ENCODE results near the gene TEAD4.

The TEAD4 gene

DNA sequence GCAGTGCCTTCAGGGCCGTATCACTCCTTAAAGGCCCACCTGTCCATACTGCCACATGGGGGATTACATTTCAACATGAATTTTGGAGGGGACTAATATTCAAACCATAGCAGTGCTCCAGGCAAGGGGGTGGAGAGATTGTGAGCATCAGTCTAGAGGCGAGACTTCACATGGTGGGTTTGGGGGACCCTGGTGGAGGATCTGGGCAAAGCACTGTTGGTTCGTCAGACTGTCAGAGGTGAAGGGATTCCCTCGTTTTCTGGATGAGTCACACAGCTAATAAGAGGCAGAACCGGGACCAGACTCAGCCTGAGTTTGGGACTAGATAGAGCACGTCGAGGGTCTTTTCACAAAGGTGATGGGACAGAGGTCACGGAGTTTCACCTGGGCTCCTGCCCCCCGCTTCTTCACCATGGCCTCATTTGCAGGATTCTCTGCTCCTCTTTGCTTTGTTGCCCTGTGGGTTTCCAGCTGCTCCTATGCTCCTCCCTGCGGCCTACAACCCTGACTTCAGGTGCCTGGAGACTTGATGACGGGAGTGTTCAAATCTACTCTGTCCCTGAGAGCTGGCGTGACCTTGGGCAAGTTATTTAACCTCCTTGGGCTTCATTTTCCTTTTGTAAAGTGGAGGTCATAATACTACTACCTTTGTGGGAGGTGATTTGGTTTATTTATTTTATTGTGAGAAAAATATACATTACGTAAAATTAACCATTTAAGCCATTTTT lies 41.5 kb downstream of the TEAD4 start:
- DNase-seq, result no peak

DNA sequence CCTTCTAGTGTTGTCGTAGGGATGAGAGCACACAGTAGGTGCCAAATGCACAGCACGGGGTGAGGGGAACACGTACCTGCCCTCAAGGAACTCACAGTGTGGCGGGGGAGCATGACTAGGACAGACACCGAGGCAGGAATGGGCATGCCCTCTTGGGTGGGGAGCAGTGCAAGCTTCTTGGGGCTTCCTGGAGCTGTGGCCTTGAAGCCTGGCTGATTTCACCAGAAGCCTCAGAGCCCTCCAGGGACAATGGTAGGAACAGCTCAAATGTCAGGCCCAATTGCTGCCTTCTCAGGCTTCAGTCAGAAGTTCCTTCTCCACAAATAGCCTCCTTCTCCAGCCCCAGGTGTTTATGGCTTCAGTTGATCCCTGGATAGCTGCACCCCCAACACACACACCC lies 43.4 kb downstream of the TEAD4 start:
- no peak for DNase-seq

DNA sequence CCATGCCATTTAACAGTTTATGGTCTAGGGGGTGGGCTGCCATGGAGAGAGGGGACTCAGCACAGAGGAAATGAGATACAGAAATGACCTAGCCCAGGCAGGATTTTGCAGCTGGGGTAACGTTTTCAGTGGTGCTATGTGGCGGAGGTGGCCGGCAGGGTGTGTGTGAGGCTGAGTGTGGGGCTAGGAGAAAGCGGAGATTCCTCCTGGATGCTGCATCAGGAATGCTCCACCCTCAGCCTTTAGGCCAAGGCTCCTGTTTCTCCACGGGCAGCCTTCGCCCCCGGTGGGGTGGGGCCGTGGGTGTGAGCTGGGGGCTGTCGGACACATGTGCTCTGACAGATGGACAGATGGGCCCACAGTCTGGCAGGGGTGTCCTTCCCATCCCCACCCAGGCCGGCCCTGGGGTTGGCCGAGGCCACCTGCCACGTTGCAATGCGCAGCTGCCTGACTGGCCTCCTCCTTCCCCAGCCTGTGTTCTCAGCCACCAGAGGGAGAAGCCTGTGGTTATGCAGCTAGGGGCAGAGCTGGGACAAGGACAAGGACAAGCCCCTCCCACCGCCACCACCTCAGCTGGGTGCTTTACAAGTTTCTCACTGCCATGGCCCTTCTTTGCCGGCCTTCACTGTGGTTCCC lies 44.3 kb downstream of the TEAD4 start:
- no peak for DNase-seq

DNA sequence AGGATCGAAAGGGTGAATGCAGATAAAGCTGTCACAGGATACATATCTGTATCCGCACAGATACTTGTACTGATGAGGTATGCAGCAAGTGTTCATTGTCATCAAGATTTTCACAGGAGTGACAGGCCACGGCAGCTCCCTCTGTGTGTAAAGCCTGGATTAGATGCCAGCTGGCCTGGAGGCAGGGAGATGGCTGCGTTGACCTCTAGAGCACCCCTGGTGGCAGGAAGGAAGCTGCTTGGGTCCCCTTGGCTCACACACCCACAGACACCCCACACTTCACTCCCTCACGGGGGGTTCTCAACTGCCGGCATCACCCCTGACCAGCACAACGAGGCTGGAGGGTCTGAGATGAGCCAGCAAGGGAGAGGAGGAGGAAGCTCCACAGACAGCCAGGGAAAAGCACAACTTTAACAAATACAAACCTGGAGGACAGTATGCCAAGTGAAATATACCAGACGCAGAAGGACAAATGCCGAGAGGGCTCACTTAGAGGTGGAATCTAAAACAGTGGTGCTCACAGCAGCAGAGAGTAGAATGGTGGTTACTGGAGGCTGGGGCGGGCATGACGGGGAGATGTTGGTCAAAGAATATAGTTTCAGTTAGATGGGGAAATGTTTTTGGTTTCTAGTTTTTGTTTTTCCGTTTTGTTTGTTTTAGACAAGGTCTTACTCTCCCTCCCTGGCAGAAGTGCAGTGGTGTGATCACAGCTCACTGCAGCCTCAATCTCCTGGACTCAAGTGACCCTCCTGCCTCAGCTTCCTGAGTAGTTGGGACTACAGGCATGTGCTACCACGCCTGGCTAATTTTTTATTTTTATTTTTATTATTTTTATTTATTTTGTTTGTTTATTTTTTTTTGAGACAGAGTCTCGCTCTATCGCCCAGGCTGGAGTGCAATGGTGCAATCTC lies 45.7 kb downstream of the TEAD4 start:
- peak in 1 of 58 donors; percentile 4 for DNase-seq

DNA sequence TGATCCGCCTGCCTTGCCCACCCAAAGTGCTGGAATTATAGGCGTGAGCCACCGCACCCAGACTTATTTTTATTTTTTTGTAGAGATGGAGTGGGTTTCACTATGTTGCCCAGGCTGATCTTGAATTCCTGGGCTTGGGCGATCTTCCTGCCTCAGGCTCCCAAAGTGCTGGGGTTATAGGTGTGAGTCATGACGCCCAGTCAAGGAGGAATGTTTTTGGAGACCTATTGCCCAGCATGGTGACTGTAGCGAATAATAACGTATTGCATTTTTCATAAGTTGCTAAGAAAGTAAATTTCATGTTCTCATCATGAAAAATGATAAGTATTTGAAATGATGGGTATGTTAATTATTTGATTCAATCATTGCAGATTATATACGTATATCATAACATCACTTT lies 46.5 kb downstream of the TEAD4 start:
- no peak for DNase-seq

DNA sequence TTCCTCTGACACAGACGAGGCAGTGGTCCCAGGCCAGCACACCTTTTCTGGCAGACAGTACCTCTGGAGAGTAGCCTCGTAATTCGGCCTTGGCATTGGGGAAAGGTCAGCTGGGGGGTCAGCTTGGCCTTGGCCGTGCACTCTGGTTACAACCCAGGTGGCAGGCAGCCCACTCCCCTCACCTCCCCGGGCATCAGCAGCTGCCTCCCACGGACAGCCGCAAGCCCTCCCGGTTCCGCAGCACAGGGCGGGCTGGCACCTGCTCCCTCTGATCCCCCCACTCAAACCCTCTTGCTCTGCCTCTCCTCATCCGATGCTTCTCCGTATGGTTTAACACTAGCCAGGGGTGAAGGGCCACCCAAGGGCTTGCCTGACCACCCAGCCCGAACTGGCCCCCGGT lies 50.6 kb downstream of the TEAD4 start:
- DNase-seq, result no peak

DNA sequence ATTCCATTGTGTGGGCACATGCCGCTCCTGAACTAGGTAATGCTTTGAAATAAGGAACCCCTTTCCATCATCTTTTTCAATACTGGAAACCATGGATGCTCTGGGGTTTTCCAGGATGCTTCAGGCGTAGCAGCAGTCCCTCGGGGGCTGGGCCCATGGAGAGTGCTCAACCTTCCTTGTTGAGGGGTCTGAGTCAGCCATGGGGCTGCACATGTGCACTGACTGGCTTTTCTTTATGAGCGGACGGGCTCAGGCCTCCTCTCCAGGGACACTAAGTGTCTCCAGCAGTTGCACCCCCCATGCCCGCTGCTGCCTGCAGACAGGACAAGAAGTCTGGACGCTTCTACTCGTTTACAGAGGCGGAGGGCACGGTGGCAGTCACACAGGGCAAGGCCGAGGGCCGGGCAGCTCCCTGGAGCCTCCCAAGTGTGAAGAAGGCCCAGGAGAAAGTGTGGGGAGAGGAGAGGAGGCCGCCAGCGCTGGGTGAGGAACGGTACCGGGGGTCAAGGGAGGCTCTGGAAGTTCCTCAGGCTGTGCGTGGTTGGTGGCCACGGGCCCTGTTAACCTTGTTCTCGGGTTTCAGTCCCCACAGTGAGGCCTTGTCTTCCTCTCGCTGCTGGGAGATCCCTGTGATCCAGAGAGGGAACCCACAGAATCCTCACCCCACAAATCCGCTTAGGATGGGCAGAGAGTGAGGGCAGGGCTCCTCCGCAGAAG lies 51.2 kb downstream of the TEAD4 start:
- DNase-seq, result no peak

DNA sequence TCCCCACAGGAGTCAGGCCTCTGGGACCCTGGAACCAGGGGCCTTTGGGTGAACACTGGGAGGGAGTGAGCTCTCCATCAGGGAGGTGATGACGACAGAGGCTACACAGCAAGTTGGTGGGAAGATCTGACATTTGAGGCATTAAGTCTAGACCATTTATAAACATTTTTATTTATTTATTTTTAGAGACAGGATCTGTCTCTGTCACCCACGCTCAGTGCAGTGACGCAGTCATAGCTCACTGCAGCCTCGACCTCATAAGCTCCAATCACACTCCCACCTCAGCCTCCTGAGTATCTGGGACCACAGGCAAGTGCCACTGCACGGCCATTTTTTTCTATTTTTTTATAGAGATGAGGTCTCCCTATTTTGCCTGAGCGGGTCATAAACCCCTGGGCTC lies 53.6 kb downstream of the TEAD4 start:
- DNase-seq, result no peak

DNA sequence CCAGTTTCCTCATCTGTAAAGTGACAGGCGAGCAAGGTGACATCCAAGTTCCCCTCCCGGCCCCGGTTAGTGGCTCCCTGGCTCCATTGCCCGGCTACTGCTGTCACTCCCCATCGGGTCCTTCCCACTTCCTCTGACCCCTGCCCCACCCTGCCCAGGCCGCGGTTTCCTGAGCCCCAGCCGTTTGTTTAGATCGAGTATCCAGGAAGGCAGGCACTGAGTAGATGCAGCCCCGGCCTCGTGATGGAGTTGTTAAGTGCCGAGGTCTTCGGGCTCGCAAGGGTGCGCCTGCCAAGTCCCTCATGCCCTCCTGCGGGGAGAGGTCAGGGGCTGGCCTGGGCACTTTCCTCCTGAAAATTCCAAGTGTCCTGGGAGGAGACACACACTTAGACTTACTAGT lies 55.4 kb downstream of the TEAD4 start:
- no peak for DNase-seq

DNA sequence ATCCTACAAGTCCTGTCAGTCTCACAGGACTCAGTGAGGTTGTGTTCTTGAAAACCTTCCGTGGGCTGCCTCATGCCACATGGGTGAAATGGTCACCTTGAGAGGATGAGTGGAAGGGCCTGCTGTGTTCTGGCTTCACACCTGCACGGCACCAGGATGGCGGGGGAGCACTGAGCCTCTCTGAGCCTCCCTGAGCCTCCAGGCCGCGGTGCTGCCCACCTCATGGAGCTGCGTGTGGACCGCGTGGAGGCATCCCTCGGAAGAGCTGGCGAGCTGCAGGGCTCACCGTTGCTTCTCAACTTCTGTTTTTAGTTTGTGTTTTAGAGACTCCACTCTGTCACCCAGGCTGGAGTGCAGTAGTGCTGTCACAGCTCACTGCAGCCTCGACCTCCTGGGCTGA lies 56.2 kb downstream of the TEAD4 start:
- no peak for DNase-seq

DNA sequence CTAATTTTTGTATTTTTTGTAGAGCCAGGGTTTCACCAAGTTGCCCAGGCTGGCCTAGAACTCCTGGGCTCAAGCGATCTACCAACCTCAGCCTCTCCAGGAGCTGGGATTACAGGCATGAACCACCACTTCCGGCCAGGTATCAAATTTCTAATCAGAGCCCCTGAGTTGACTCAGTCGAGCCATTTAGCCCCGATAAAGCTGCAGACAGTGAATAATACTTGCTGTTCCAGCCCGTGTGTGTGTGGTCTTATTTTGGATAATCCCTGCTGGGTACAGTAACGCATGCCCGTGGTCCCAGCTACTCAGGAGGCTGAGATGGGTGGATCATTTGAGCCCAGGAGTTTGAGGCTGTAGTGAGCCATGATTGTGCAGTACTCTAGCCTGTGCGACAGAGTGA lies 57.0 kb downstream of the TEAD4 start:
- no peak for DNase-seq

DNA sequence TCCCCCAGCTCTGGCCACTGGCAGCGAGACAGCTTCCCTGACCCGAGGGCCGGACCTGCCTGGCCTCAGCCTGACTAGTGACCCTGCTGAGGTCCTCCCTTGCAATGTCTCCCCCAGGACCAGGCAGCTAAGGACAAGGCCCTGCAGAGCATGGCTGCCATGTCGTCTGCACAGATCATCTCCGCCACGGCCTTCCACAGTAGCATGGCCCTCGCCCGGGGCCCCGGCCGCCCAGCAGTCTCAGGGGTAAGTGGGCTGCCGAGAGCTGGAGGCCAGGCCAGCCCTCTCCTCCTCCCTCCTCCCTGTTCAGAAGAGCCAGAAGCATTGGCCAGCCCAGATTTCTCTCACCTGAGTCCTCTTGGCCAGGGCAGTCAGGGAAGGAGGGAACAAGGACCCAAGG lies 58.1 kb downstream of the TEAD4 start:
- no peak for DNase-seq

DNA sequence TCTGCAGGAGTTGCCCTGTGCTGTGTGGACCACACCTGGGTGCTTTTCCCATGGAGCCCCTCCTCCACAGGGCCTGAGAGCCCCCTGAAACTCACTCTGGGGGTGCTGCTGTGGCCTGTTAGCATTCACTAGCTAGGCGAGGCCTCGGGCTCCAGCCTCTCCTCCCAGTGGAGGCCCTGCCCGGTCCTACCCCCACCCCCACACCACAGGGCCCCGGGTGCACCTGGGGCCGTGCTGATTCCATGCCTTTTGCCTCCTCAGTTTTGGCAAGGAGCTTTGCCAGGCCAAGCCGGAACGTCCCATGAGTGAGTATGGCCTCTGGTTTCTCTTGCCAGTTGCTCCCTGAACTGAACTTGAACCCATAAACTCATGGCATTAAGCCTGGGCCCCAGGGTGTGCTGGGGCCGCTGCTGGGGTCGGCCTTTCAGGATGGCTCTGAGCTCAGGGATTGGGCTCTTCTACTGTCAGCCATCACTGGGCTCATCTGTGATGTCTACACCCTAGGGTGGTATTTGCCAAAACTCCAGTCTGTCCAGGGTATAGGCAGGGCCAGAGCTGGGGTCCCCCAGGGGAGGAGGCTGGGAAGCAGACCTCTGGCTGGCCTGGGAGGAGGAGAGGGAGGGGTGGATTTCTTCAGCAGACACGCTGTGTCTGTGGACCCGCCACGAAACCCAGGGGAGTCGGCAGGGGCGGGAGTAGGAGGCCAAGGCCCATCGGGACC lies 59.2 kb downstream of the TEAD4 start:
- no peak for DNase-seq

DNA sequence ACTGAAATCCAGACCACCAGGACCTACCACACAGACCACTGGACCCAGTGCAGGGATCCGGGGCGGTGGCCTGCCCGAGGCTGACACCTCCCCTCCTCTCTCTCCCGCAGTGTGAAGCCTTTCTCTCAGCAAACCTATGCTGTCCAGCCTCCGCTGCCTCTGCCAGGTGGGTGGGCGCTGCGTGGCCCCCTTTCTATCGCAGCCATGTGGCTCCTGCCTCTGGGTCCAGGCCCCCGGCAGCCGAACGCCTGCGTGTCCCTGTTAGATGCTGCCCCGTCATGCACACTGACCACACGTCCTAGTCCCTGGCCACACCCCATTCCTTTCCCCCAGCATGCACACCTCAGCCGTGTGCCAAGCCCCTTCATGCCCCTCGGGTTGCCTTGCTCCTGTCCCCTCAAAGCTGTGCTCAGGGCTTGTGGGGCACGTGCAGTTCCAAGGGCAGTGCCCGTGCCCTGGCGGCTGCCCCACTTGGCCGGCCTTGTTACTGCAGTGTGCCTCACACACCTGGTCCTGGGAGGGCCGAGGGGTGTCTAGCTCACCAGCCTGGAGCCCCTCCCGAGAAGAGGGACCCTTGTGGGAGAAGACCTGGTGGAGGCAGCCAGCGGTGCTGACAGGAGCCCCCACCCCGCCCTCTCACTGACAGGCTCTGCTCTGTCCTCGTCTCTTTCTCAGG lies 59.9 kb downstream of the TEAD4 start:
- DNase-seq, result no peak

DNA sequence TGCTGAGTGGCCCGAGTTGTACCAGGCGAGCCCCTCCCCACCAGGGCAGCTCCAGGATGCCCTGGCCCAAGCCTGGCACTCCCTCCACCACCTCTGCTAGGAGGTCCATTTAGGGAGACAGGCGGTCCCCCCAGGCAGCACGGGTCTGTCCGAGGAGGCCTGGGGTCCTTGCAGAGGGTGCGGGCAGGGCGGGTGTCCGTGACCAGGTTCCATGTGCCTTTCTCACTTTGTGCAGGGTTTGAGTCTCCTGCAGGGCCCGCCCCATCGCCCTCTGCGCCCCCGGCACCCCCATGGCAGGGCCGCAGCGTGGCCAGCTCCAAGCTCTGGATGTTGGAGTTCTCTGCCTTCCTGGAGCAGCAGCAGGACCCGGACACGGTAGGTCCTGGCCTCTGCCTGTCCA lies 61.2 kb downstream of the TEAD4 start:
- DNase-seq, result no peak

DNA sequence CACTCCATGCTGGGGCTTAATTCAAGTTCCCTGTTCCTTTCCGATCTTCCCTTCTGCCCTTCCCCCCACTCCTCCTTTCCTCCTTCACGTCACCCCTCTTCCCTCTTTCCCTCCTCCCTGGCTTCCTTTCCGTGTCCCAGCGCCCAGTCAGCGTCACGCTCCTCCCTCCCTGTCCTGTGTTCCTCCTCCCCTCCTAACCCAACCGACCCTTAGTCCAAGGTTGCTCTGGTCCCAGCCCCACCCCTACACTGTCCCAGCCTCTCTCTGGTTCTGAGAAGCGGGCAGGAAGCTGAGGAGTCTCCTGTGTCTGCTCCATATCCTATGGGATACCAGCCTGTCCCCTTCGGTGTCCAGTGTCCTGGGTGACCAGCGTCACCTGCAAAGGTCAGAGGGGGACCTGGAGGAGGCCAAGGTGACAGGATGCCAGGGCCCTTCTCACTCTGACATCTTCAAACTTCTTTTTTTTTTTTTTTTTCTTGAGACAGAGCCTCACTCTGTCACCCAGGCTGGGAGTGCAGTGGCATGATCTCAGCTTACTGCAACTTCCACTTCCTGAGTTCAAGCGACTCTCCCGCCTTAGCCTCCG lies 61.7 kb downstream of the TEAD4 start:
- DNase-seq, result no peak

DNA sequence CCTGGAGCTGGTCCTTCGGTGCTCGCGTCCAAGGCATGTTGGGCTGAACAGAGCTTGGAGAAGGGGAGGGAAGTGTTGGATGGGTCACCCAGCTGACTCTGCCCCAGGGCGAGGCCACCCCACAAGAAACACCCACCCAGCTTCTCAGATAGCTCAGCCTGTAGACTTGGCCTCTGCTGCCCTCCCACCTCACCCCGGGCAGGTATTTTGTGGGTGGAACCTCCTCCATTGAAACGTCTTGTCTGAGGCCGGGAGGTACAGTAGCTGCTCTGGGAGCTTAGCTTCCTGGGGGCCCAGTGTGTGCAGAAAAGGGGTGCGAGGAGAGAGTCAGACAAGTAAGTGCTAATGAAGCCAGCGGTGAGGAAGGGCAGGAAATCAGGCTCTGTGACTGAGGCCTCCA lies 63.2 kb downstream of the TEAD4 start:
- DNase-seq, result no peak

DNA sequence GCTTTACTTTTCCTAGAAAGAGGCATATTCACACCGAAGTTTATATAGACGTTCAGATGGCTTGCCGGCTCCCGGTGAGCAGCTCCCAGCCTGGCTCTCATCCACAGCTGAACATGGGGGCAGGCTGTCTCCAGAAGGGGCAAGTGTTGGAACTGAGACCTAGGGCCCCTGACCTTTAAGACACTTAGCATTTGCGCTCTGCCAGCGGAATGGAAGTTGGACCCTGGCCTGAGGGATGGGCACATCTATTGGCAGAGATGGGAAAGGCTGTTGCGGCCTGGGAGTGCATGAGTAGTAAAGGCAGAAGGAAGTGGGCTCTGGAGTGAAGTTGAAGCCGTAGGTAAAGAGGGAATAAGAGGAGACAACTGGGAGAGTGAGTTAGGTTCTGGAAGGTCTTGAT lies 63.8 kb downstream of the TEAD4 start:
- no peak for DNase-seq

DNA sequence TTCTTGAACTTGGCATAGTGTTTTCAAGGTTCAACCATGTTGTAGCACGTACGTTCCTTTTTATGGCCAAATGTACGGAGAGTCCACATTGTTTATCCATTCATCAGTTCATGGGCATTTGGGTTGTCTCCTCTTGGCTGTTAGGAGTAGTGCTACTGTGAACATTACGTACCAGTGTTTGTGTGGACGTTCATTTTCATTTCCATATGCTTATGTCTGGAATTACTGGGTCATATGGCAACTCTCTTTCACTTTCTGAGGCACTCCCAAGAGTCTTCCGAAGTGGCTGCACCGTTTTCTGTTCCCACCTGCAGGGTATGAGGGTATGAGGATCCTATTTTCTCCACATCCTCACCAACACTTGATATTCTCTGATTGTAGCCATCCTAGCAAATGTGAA lies 68.9 kb downstream of the TEAD4 start:
- DNase-seq, result no peak

DNA sequence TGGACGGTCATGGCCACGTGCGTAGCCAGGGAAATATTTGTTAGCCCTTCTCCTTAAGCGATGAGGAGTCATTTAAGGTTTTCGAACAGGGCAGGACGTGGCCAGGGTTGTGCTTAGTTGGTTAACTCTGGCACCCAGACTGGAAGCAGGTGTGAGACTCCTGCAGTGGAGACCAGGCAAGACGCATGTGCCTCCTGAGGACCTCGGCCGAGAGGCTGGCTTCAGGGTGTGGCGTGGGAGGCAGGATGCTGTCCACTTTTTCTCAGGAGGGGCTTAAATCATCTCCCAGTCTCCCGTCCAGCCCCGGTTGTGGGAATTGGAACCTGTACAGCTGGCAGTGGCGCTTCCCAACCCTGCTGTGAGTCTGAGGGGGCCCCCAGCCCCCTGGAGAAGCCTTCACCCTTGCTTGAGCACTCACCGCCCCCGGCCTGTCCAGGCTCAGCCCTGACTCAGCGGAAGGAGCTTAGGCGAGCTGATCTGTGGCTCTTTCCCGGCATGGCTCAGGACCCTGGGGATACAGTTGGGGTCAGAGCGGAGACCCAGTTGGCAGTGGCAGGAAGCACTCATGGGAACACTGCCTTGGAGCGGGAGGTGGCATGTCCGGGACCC lies 71.7 kb downstream of the TEAD4 start:
- DNase-seq, result no peak

Measured in anterior cingulate cortex (tissue), 58 donors.